ENCODE data around the gene LDB2. TPM values are rescaled to one million over a fixed set of nuclear protein-coding genes. Genes with fewer than 3 reads are reported as not detected.

The LDB2 gene
- total and polyA plus RNA-seq, 2 of the 8 experiments (the other 6 are each of a cell fraction or from before 2014, with no cell fraction given): 57.0 to 140 TPM

GRCh38 chr4:16555156-16555555 lies 343.3 kb downstream of the LDB2 start (continued):
- TF ChIP-seq, protein P1, sequence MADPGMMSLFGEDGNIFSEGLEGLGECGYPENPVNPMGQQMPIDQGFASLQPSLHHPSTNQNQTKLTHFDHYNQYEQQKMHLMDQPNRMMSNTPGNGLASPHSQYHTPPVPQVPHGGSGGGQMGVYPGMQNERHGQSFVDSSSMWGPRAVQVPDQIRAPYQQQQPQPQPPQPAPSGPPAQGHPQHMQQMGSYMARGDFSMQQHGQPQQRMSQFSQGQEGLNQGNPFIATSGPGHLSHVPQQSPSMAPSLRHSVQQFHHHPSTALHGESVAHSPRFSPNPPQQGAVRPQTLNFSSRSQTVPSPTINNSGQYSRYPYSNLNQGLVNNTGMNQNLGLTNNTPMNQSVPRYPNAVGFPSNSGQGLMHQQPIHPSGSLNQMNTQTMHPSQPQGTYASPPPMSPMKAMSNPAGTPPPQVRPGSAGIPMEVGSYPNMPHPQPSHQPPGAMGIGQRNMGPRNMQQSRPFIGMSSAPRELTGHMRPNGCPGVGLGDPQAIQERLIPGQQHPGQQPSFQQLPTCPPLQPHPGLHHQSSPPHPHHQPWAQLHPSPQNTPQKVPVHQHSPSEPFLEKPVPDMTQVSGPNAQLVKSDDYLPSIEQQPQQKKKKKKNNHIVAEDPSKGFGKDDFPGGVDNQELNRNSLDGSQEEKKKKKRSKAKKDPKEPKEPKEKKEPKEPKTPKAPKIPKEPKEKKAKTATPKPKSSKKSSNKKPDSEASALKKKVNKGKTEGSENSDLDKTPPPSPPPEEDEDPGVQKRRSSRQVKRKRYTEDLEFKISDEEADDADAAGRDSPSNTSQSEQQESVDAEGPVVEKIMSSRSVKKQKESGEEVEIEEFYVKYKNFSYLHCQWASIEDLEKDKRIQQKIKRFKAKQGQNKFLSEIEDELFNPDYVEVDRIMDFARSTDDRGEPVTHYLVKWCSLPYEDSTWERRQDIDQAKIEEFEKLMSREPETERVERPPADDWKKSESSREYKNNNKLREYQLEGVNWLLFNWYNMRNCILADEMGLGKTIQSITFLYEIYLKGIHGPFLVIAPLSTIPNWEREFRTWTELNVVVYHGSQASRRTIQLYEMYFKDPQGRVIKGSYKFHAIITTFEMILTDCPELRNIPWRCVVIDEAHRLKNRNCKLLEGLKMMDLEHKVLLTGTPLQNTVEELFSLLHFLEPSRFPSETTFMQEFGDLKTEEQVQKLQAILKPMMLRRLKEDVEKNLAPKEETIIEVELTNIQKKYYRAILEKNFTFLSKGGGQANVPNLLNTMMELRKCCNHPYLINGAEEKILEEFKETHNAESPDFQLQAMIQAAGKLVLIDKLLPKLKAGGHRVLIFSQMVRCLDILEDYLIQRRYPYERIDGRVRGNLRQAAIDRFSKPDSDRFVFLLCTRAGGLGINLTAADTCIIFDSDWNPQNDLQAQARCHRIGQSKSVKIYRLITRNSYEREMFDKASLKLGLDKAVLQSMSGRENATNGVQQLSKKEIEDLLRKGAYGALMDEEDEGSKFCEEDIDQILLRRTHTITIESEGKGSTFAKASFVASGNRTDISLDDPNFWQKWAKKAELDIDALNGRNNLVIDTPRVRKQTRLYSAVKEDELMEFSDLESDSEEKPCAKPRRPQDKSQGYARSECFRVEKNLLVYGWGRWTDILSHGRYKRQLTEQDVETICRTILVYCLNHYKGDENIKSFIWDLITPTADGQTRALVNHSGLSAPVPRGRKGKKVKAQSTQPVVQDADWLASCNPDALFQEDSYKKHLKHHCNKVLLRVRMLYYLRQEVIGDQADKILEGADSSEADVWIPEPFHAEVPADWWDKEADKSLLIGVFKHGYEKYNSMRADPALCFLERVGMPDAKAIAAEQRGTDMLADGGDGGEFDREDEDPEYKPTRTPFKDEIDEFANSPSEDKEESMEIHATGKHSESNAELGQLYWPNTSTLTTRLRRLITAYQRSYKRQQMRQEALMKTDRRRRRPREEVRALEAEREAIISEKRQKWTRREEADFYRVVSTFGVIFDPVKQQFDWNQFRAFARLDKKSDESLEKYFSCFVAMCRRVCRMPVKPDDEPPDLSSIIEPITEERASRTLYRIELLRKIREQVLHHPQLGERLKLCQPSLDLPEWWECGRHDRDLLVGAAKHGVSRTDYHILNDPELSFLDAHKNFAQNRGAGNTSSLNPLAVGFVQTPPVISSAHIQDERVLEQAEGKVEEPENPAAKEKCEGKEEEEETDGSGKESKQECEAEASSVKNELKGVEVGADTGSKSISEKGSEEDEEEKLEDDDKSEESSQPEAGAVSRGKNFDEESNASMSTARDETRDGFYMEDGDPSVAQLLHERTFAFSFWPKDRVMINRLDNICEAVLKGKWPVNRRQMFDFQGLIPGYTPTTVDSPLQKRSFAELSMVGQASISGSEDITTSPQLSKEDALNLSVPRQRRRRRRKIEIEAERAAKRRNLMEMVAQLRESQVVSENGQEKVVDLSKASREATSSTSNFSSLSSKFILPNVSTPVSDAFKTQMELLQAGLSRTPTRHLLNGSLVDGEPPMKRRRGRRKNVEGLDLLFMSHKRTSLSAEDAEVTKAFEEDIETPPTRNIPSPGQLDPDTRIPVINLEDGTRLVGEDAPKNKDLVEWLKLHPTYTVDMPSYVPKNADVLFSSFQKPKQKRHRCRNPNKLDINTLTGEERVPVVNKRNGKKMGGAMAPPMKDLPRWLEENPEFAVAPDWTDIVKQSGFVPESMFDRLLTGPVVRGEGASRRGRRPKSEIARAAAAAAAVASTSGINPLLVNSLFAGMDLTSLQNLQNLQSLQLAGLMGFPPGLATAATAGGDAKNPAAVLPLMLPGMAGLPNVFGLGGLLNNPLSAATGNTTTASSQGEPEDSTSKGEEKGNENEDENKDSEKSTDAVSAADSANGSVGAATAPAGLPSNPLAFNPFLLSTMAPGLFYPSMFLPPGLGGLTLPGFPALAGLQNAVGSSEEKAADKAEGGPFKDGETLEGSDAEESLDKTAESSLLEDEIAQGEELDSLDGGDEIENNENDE (IDR thresholded peaks at IDR 0.05; ENCODE audit: insufficient replicate concordance, low read length): no peak
- TF ChIP-seq EP300 (IDR thresholded peaks at IDR 0.05; ENCODE audit: borderline replicate concordance in 1 of 2, low read depth in 2 of 2, low read length in 2 of 2): no peak

Measured in H1 (cell line).